ENCODE results near the gene OR4D9. TPM values are rescaled to one million over a fixed set of nuclear protein-coding genes. Genes with fewer than 3 reads are reported as not detected.
A peak's percentile ranks its signal among the peaks of the same experiment; 100 is the strongest.
"Not testable (repeated sequence)": the region's sequence is repeated elsewhere in the genome, so short reads cannot be mapped to it uniquely, and the experiment has no call there.

OR4D9 gene
- total RNA-seq, 1 experiment from 2014 or later: not detected

DNA sequence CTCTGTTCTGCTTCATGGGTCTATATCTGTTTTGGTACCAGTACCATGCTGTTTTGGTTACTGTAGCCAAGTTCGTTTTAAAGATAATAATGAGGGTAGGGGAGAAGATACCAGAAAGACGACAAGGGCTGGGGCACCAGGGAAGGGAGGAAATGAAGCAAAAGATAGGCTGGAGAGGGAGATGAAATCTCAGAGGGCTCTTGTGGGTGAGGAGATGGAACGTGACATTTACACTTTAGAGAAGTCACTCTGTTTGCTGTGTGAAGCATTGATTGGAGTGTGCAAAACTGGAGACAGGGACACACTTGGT, 33.5 kb downstream of the OR4D9 start:
- Mint-ChIP-seq H3K27me3 (ENCODE audit: insufficient read depth, unreplicated experiment) (no peaks in the 10 kb centered on the region), H3K27ac (ENCODE audit: low read depth, unreplicated experiment) (peak overlapping the region; percentile 86), H3K36me3 (ENCODE audit: insufficient read depth, unreplicated experiment) (no peaks in the 10 kb centered on the region), H3K4me1 (ENCODE audit: insufficient read depth, unreplicated experiment) (peaks cover 25% of the 10 kb centered on the region), H3K9me3 (ENCODE audit: unreplicated experiment) (no peaks in the 10 kb centered on the region), H3K4me3 (ENCODE audit: unreplicated experiment) (no peak overlapping the region)
- BruUV-seq (replicated peaks): TSS peak; percentile 95
- TF ChIP-seq, protein P1, sequence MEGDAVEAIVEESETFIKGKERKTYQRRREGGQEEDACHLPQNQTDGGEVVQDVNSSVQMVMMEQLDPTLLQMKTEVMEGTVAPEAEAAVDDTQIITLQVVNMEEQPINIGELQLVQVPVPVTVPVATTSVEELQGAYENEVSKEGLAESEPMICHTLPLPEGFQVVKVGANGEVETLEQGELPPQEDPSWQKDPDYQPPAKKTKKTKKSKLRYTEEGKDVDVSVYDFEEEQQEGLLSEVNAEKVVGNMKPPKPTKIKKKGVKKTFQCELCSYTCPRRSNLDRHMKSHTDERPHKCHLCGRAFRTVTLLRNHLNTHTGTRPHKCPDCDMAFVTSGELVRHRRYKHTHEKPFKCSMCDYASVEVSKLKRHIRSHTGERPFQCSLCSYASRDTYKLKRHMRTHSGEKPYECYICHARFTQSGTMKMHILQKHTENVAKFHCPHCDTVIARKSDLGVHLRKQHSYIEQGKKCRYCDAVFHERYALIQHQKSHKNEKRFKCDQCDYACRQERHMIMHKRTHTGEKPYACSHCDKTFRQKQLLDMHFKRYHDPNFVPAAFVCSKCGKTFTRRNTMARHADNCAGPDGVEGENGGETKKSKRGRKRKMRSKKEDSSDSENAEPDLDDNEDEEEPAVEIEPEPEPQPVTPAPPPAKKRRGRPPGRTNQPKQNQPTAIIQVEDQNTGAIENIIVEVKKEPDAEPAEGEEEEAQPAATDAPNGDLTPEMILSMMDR (IDR thresholded peaks at IDR 0.05; ENCODE audit: unreplicated experiment): no peak
- intact Hi-C loops (cut with micrococcal nuclease): no loop called here
- POLR2A ChIA-PET: no interaction called here
- CTCF ChIA-PET: no interaction called here
- no peak for DNase-seq (ENCODE audit: unreplicated experiment)

GRCh38 chr11:59545179-59546020, 34.1 kb downstream of the OR4D9 start:
- Mint-ChIP-seq H3K9me3 (ENCODE audit: unreplicated experiment) (no peaks in the 10 kb centered on the region), H3K27me3 (ENCODE audit: insufficient read depth, unreplicated experiment) (no peaks in the 10 kb centered on the region), H3K36me3 (ENCODE audit: insufficient read depth, unreplicated experiment) (peaks cover 2% of the 10 kb centered on the region), H3K4me1 (ENCODE audit: insufficient read depth, unreplicated experiment) (peaks cover 25% of the 10 kb centered on the region), H3K27ac (ENCODE audit: low read depth, unreplicated experiment) (peak overlapping the region; percentile 86), H3K4me3 (ENCODE audit: unreplicated experiment) (no peak overlapping the region)
- ChIA-PET POLR2A (no interaction called here), CTCF (no interaction called here)
- DNase-seq (ENCODE audit: unreplicated experiment): peak; percentile 93
- intact Hi-C loops (cut with micrococcal nuclease): no loop called here
- TSS peak; percentile 94 for BruUV-seq (replicated peaks)
- TF ChIP-seq, protein P1 (IDR thresholded peaks at IDR 0.05; ENCODE audit: unreplicated experiment): no peak

DNA sequence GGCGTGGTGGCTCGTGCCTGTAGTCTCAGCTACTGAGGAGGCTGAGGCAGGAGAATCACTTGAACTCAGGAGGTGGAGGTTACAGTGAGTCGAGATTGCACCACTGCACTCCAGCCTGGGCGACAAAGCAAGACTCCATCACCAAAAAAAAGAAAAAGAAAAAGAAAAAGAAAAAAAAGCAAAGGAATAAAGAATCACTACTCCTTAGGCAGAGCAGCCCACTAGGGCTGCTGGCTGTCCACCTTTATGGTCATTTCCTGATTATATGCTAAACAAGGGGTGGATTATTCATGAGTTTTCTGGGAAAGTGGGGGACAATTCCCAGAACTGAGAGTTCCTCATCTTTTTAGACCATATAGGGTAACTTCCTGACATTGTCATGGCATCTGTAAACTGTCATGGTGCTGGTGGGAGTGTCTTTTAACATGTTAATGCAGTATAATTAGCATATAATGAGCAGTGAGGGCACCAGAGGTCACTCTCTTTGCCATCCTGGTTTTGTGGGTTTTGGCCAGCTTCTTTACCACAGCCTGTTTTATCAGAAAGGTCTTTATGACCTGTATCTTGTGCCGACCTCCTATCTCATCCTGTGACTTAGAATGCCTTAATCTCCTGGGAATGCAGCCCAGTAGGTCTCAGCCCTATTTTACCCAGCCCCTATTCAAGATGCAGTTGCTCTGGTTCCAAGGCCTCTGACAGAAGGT, 36.4 kb downstream of the OR4D9 start:
- H3K4me3 Mint-ChIP-seq (ENCODE audit: unreplicated experiment); CTCF ChIA-PET; H3K27me3 Mint-ChIP-seq (ENCODE audit: insufficient read depth, unreplicated experiment); DNase-seq (ENCODE audit: unreplicated experiment); intact Hi-C loops (cut with micrococcal nuclease); BruUV-seq (replicated peaks); H3K9me3 Mint-ChIP-seq (ENCODE audit: unreplicated experiment): not testable (repeated sequence)
- peak overlapping the region; percentile 54 for H3K27ac Mint-ChIP-seq (ENCODE audit: low read depth, unreplicated experiment)
- H3K4me1 Mint-ChIP-seq (ENCODE audit: insufficient read depth, unreplicated experiment): peaks cover 30% of the 10 kb centered on the region
- POLR2A ChIA-PET: interaction anchor here (1.4 kb wide), 1 partner anchor 121 kb away, joined by 4 read pairs; the partner anchor contains the start of gene PATL1
- peaks cover 17% of the 10 kb centered on the region for H3K36me3 Mint-ChIP-seq (ENCODE audit: insufficient read depth, unreplicated experiment)

DNA sequence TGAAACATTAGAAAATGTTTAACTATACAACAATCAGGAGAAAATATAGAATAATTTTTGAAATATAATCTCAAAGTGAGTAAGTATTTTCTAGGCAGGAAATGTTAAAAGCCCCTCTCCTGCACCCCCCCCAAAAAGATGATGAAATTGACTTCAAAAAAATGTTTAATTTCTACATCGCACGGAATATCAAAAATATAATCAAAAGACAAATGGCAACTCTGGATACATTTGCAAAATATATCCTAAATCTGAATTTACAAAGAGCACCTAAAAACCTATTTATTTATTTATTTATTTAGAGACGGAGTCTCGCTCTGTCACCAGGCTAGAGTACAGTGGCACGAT, 36.9 kb downstream of the OR4D9 start:
- intact Hi-C loops (cut with micrococcal nuclease): no loop called here
- Mint-ChIP-seq H3K4me3 (ENCODE audit: unreplicated experiment) (no peak overlapping the region), H3K27ac (ENCODE audit: low read depth, unreplicated experiment) (no peak overlapping the region), H3K36me3 (ENCODE audit: insufficient read depth, unreplicated experiment) (peaks cover 17% of the 10 kb centered on the region), H3K9me3 (ENCODE audit: unreplicated experiment) (no peaks in the 10 kb centered on the region), H3K27me3 (ENCODE audit: insufficient read depth, unreplicated experiment) (no peaks in the 10 kb centered on the region), H3K4me1 (ENCODE audit: insufficient read depth, unreplicated experiment) (peaks cover 30% of the 10 kb centered on the region)
- CTCF ChIA-PET: interaction anchor here (2.8 kb wide), 1 partner anchor 11 kb away, joined by 18 read pairs; no protein-coding TSS in a partner anchor
- TF ChIP-seq, protein P1 (IDR thresholded peaks at IDR 0.05; ENCODE audit: unreplicated experiment): no peak
- DNase-seq (ENCODE audit: unreplicated experiment): no peak
- BruUV-seq (replicated peaks): no TSS peak
- POLR2A ChIA-PET: interaction anchor here (1.4 to 5.4 kb wide), 3 partner anchors 13 to 121 kb away, joined by 4 to 73 read pairs (median 47); partner anchors contain the start of genes OSBP and PATL1

All from MCF 10A (cell line).